ENCODE data around the gene SLC27A6. TPM values are rescaled to one million over a fixed set of nuclear protein-coding genes. Genes with fewer than 3 reads are reported as not detected.

Gene SLC27A6, protein sequence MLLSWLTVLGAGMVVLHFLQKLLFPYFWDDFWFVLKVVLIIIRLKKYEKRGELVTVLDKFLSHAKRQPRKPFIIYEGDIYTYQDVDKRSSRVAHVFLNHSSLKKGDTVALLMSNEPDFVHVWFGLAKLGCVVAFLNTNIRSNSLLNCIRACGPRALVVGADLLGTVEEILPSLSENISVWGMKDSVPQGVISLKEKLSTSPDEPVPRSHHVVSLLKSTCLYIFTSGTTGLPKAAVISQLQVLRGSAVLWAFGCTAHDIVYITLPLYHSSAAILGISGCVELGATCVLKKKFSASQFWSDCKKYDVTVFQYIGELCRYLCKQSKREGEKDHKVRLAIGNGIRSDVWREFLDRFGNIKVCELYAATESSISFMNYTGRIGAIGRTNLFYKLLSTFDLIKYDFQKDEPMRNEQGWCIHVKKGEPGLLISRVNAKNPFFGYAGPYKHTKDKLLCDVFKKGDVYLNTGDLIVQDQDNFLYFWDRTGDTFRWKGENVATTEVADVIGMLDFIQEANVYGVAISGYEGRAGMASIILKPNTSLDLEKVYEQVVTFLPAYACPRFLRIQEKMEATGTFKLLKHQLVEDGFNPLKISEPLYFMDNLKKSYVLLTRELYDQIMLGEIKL
- 5.2 and 7.9 TPM in 2 replicates for polyA plus RNA-seq

DNA sequence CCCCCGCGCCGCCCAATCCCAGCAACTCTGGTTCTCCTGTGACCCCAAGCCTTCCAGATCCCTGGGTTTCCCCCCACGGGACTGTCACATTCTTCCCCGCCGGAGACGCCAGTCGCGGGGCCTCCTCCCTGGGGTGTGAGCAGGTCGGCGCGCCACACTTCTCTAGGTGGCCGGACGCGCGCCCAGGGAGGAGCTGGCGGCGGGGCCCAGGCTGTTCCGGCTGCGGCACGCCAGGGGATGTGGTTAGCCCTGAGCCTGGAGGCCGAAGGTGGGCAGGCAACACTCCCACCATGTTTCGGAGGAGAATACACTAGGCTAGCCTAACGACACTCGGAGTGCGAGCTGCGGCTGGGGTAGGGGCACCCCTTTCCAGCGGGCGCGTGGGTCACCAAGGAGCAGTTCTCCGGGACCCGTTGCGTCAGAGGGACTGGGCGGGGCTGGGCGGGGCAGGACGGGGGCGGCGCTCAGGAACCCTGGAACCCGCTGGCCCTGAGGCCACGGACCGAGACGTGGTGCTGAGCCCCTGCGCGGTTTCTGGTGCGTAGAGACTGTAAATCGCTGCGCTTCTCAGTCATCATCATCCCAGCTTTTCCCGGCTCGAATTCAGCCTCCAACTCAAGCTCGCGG, at the start of gene SLC27A6:
Gene SLC27A6 (plus strand): TSS at position 478 of the 627 bp plus-strand sequence. CDS start 650 bp downstream, outside the sequence.

Other genes starting within 250 kb of the SLC27A6 start
- 17.3 and 19.0 TPM in 2 replicates for gene ISOC1, start 129.3 kb downstream of the SLC27A6 start, polyA plus RNA-seq

All from Purkinje cell (primary cell).